Tibial nerve (tissue), 4 donors: Measurements from ENCODE around the gene SNRNP35. TPM values are rescaled to one million over a fixed set of nuclear protein-coding genes. Genes with fewer than 3 reads are reported as not detected.
"Not testable (repeated sequence)": the region's sequence is repeated elsewhere in the genome, so short reads cannot be mapped to it uniquely, and the experiment has no call there.

ENCODE experiments used
- DNase-seq, 2 donors: peaks; one replicate each; pipeline ENCODE4 v3.0.0-alpha.2; 2019; ENCODE audit warnings: low spot score in 2 of 2
- H3K27ac ChIP-seq, 4 donors: fragments of 200-600 bp; sonication (generic) in 3 of 4; one replicate each; pipeline ENCODE4 v1.5.1; 2017 to 2019; ENCODE audit warnings: mild to moderate bottlenecking in 1 of 4
- H3K27me3 ChIP-seq, 2 donors: fragments of 200-600 bp; sonication (generic) in 1 of 2; one replicate each; pipeline versions ENCODE4 v1.5.1 to v1.6.0; 2017 to 2019
- H3K36me3 ChIP-seq, 3 donors: fragments of 200-600 bp; sonication (generic); one replicate each; pipeline ENCODE4 v1.5.1; 2018 to 2019
- H3K4me1 ChIP-seq, 4 donors: fragments of 200-600 bp; sonication (generic) in 3 of 4; one replicate each; pipeline ENCODE4 v1.5.1; 2017 to 2019
- H3K4me3 ChIP-seq, 4 donors: fragments of 200-600 bp; sonication (generic) in 3 of 4; one replicate each; pipeline ENCODE4 v1.5.1; 2017 to 2019; ENCODE audit warnings: mild to moderate bottlenecking in 1 of 4, moderate library complexity in 1 of 4
- H3K9me3 ChIP-seq, 4 donors: fragments of 200-600 bp; sonication (generic) in 3 of 4; one replicate each; pipeline ENCODE4 v1.5.1; 2017 to 2019
- EP300 ChIP-seq, 2 donors: sonication (generic); formaldehyde crosslinking; IDR thresholded peaks; one replicate each; pipeline ENCODE4 v1.6.1; 2017; ENCODE audit warnings: antibody characterized with exemption in 2 of 2, mild to moderate bottlenecking in 1 of 2
- POLR2A ChIP-seq, 2 donors: fragments of 450-650 bp; IDR thresholded peaks; one replicate each; pipeline ENCODE4 v1.6.1; 2017; ENCODE audit warnings: antibody characterized with exemption in 2 of 2, mild to moderate bottlenecking in 2 of 2, moderate library complexity in 2 of 2
- WGBS, 2 donors: methylation state at CpG; one replicate each; pipeline ENCODE4 v1.1.5; 2018; 5-methylcytosine and 5-hydroxymethylcytosine counted together
- total RNA-seq, 4 donors: library from RNA; depleted of rRNA; stranded (reverse); fragments of >200 nt; gene quantifications; one replicate each; pipeline ENCODE4 v1.1.0, GENCODE V29; 2016
- TF ChIP-seq, protein P1 (sequence below), 5 experiments: fragments of 200-600 bp in 3 of 5; fragments of 450-650 bp in 2 of 5; sonication (generic) in 3 of 5; IDR thresholded peaks; one replicate each; pipeline ENCODE4 v1.5.1; 2016 to 2019; ENCODE audit warnings: antibody characterized with exemption in 5 of 5, mild to moderate bottlenecking in 3 of 5, moderate library complexity in 2 of 5

The SNRNP35 gene
- total RNA-seq, 4 donors from 2014 or later = 8.1 to 31.8 (median 20.8) TPM

- Histone ChIP-seq H3K27ac (no peak overlapping the region), H3K4me1 (no peaks in the 10 kb centered on the region), H3K36me3 (peaks cover 0 to 41% (median 0%) of the 10 kb centered on the region in 3 donors), H3K27me3 (no peaks in the 10 kb centered on the region), H3K9me3 (no peaks in the 10 kb centered on the region), H3K4me3 (no peak overlapping the region)
- DNase-seq = no peak
- TF ChIP-seq EP300 (IDR thresholded peaks at IDR 0.05) (no peak), POLR2A (IDR thresholded peaks at IDR 0.05) (no peak)
- TF ChIP-seq, protein P1, sequence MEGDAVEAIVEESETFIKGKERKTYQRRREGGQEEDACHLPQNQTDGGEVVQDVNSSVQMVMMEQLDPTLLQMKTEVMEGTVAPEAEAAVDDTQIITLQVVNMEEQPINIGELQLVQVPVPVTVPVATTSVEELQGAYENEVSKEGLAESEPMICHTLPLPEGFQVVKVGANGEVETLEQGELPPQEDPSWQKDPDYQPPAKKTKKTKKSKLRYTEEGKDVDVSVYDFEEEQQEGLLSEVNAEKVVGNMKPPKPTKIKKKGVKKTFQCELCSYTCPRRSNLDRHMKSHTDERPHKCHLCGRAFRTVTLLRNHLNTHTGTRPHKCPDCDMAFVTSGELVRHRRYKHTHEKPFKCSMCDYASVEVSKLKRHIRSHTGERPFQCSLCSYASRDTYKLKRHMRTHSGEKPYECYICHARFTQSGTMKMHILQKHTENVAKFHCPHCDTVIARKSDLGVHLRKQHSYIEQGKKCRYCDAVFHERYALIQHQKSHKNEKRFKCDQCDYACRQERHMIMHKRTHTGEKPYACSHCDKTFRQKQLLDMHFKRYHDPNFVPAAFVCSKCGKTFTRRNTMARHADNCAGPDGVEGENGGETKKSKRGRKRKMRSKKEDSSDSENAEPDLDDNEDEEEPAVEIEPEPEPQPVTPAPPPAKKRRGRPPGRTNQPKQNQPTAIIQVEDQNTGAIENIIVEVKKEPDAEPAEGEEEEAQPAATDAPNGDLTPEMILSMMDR (IDR thresholded peaks at IDR 0.05) = no peak
- 75 to 86% methylated on average over 10 of the region's 11 CpGs for WGBS, 2 donors
Observed at GRCh38 chr12:123491056-123491455, 33.1 kb downstream of the SNRNP35 start.

DNA sequence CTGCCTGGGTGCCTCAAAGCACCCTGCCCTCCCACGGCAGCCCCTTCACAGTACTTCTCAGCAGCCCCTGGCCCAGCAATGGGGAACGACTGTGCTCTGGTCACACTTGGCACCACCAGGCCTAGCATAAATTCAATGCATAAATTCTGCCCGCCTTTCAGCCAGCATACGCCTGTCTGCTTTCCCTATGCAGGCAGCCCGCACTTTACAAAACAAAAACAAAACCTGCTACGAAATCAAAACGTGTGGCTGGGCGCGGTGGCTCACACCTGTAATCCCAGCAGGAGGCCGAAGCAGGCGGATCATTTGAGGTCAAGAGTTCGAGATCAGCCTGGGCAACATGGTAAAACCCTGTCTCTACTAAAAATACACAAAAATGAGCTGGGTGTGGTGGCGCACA, 33.5 kb downstream of the SNRNP35 start:
- H3K36me3 ChIP-seq = peaks cover 0 to 44% (median 0%) of the 10 kb centered on the region in 3 donors
- DNase-seq = no peak
- H3K27me3 ChIP-seq = no peaks in the 10 kb centered on the region
- TF ChIP-seq EP300 (IDR thresholded peaks at IDR 0.05) (no peak), POLR2A (IDR thresholded peaks at IDR 0.05) (no peak)
- TF ChIP-seq, protein P1 (IDR thresholded peaks at IDR 0.05) = no peak
- H3K27ac ChIP-seq = no peak overlapping the region
- no peak overlapping the region for H3K4me3 ChIP-seq
- no peaks in the 10 kb centered on the region for H3K9me3 ChIP-seq
- no peaks in the 10 kb centered on the region for H3K4me1 ChIP-seq
- 89 to 96% methylated on average over 11 to 13 of the region's 13 CpGs for WGBS, 2 donors

- H3K27me3 ChIP-seq, H3K9me3 ChIP-seq, H3K4me3 ChIP-seq, DNase-seq, H3K27ac ChIP-seq, H3K4me1 ChIP-seq: not testable (repeated sequence)
- H3K36me3 ChIP-seq = peaks cover 0 to 50% (median 0%) of the 10 kb centered on the region in 3 donors
- 36 to 65% methylated on average over 6 to 7 of the region's 7 CpGs for WGBS, 2 donors
Observed at GRCh38 chr12:123492339-123493039, 34.5 kb downstream of the SNRNP35 start.

DNA sequence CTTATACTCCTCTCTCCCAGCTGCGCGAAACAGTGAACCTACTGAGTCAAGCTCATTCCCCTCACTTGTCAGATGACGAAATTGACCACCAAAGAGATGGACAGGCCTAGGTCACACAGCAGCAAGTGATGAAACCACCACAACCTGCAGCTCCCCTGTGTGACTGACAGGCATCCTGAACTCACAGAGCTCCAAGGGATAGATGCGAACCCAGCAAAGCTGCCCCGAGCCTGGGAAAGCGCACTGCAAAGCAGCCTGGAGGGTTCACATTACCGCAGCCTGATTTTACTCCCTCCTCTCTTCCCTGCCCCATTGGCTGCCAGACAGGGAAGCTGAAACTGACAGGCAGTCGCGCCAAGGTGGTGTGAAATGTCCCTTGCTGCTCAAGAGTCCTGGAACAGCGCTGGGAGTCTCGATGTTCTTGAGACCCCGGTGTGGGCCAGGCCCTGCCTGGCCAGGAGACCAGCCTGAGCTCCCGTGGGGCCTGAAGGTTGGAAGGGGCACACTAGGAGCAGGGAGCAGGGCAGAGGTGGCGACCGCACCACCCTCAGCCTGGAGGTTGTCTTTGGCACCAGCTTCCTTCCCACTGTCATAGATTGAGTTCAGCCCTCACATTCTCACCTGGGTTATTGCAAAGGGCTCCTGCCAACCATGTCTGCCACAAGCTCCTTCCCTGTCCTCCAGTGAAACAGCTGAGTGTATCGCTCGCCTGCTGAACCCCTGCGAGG, 36.3 kb downstream of the SNRNP35 start:
- DNase-seq = no peak
- Histone ChIP-seq H3K4me3 (no peak overlapping the region), H3K4me1 (no peaks in the 10 kb centered on the region), H3K9me3 (no peaks in the 10 kb centered on the region), H3K36me3 (peaks cover 0 to 51% (median 0%) of the 10 kb centered on the region in 3 donors), H3K27ac (no peak overlapping the region), H3K27me3 (no peaks in the 10 kb centered on the region)
- TF ChIP-seq POLR2A (IDR thresholded peaks at IDR 0.05) = no peak
- 88 to 89% methylated on average over 18 of the region's 18 CpGs for WGBS, 2 donors

- 93 to 96% methylated on average over 7 of the region's 7 CpGs for WGBS, 2 donors
Observed at GRCh38 chr12:123497065-123497464, 39.1 kb downstream of the SNRNP35 start.

More at GRCh38 chr12:123497065-123497464, 39.1 kb downstream of the SNRNP35 start:
- no peak for DNase-seq
- H3K27me3 ChIP-seq = no peaks in the 10 kb centered on the region
- H3K9me3 ChIP-seq = no peaks in the 10 kb centered on the region
- no peak overlapping the region for H3K27ac ChIP-seq
- no peak overlapping the region for H3K4me3 ChIP-seq
- no peaks in the 10 kb centered on the region for H3K4me1 ChIP-seq
- TF ChIP-seq EP300 (IDR thresholded peaks at IDR 0.05) (no peak), POLR2A (IDR thresholded peaks at IDR 0.05) (no peak)
- TF ChIP-seq, protein P1 (IDR thresholded peaks at IDR 0.05) = no peak
- peaks cover 0 to 56% (median 0%) of the 10 kb centered on the region in 3 donors for H3K36me3 ChIP-seq
